Natural killer cell (primary cell): ENCODE data around the gene PACRGL. TPM values are rescaled to one million over a fixed set of nuclear protein-coding genes. Genes with fewer than 3 reads are reported as not detected.
A peak's percentile ranks its signal among the peaks of the same experiment; 100 is the strongest.

ENCODE experiments used
- ATAC-seq, 3 donors: fragments of 150-1000 bp in 2 of 3; fragments of 200-7000 bp in 1 of 3; cut with Tn5 transposase; 1 replicate in 1 of 3; 2 replicates in 2 of 3; pipeline ENCODE4 v1.10.0; 2021; ENCODE audit warnings: mild to moderate bottlenecking in 2 of 3, moderate library complexity in 2 of 3
- DNase-seq, 2 donors: peaks; one replicate each; pipeline versions ENCODE4 v3.0.0 to v3.0.0-alpha.2; 2013 to 2021; ENCODE audit warnings: mixed read lengths in 1 of 2
- H3K27ac ChIP-seq: one replicate; pipeline ENCODE4 v1.5.1; 2013; ENCODE audit warnings: mild to moderate bottlenecking, low read length
- H3K27me3 ChIP-seq: one replicate; pipeline ENCODE4 v1.6.1; 2013; ENCODE audit warnings: low read length; ENCODE audit not compliant: control insufficient read depth, insufficient read depth
- H3K36me3 ChIP-seq: one replicate; pipeline ENCODE4 v1.6.1; 2013; ENCODE audit warnings: low read length; ENCODE audit not compliant: control insufficient read depth, insufficient read depth
- H3K4me1 ChIP-seq: one replicate; pipeline ENCODE4 v1.6.1; 2013; ENCODE audit warnings: low read length; ENCODE audit not compliant: control insufficient read depth, insufficient read depth
- H3K4me3 ChIP-seq: one replicate; pipeline ENCODE4 v1.5.1; 2013; ENCODE audit warnings: low read length
- H3K9me3 ChIP-seq: one replicate; pipeline ENCODE4 v1.6.1; 2013; ENCODE audit warnings: low read length; ENCODE audit not compliant: control insufficient read depth, insufficient read depth
- H3K27ac Mint-ChIP-seq, 2 donors: one replicate each; pipeline ENCODE4 v1.8.0; 2022; ENCODE audit warnings: mild to moderate bottlenecking in 2 of 2, mixed read lengths in 2 of 2, moderate library complexity in 1 of 2
- H3K27me3 Mint-ChIP-seq, 2 donors: one replicate each; pipeline ENCODE4 v1.8.0; 2022; ENCODE audit warnings: low read depth in 2 of 2, mixed read lengths in 2 of 2
- H3K36me3 Mint-ChIP-seq: one replicate; pipeline ENCODE4 v1.8.0; 2022; ENCODE audit warnings: mixed read lengths
- H3K4me1 Mint-ChIP-seq, 2 donors: one replicate each; pipeline ENCODE4 v1.8.0; 2022; ENCODE audit warnings: mixed read lengths in 2 of 2
- H3K4me3 Mint-ChIP-seq: one replicate; pipeline ENCODE4 v1.8.0; 2022; ENCODE audit warnings: mild to moderate bottlenecking, moderate library complexity, mixed read lengths
- H3K9me3 Mint-ChIP-seq, 2 donors: one replicate each; pipeline ENCODE4 v1.8.0; 2022; ENCODE audit warnings: mixed read lengths in 2 of 2
- CTCF ChIP-seq: fragments of 200-600 bp; IDR thresholded peaks from one replicate; pipeline ENCODE4 v1.8.0; 2022; ENCODE audit warnings: antibody characterized with exemption
- WGBS: methylation state at CpG from one replicate; pipeline ENCODE4 v1.1.7; 2013; ENCODE audit warnings: missing lambda C conversion rate; ENCODE audit not compliant: insufficient coverage; 5-methylcytosine and 5-hydroxymethylcytosine counted together
- intact Hi-C: fragments of 100-400 bp; cut with micrococcal nuclease; formaldehyde crosslinking; loops from one replicate; pipeline ENCODE4 v1.14.2; 2022
- total RNA-seq, 4 donors: library from RNA; stranded (reverse); fragments of 120-200 nt in 1 of 4; gene quantifications; one replicate each; pipeline versions ENCODE4 v1.2.3 to v1.2.4, GENCODE V29; 2013 to 2022

PACRGL gene
- total RNA-seq, 3 donors from 2014 or later (not counting 1 experiment from before 2014, with no cell fraction given) = 9.0 to 14.7 (median 12.9) TPM

DNA sequence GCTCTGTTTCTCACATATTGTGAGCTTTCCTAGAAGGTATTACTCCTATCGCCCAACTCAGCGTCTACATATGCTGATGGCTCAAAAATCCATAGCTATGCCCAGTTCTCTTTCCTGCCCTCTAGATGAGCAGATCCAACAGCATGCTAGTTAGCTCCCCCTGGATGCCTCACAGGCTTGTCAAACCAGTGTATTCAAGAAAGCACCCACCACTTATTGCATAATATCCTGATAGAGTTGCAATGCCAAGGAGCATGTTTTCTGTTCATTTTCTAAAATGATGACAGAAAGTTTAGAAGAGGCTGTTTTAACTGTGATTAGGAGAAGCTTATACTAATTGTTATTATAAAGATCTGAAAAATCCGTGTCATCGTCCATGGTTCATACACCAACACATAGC is 1.9 kb upstream of the PACRGL start:
- ATAC-seq = no peak
- no peaks in the 10 kb centered on the region for H3K9me3 ChIP-seq
- peak overlapping the region; percentile 85 for H3K4me3 Mint-ChIP-seq

DNA sequence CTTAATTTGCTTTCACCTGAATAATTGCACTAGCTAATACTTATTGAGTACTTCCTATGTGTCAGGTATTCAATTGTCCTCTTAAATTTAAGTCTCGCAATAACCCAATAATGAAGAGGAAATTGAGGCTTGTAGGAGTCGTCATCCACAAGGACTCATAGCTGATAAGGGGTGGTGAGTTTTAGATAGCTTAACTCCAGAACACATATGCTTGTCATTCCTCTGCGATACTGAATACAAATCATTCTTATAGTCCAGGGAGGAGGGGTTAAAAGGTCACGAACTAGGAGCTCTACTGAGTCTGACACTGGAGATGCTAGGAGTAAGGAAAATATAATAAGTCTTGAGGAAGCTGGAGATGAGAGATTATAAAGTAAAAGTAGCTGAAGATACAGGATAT is 1.4 kb upstream of the PACRGL start:
- no peaks in the 10 kb centered on the region for H3K36me3 Mint-ChIP-seq

More for the DNA sequence above, 1.9 kb upstream of the PACRGL start:
- Histone ChIP-seq H3K27me3 (peaks cover 4% of the 10 kb centered on the region), H3K27ac (no peak overlapping the region), H3K4me3 (no peak overlapping the region), H3K36me3 (no peaks in the 10 kb centered on the region), H3K4me1 (peaks cover 10% of the 10 kb centered on the region)
- Mint-ChIP-seq H3K4me1 (peaks cover 26 to 36% of the 10 kb centered on the region in 2 donors), H3K27ac (peak overlapping the region; percentile 90 to 97), H3K9me3 (no peaks in the 10 kb centered on the region), H3K36me3 (no peaks in the 10 kb centered on the region), H3K27me3 (peaks cover 5 to 14% of the 10 kb centered on the region in 2 donors)
- DNase-seq = no peak
- intact Hi-C loops = no loop called here
- 92% methylated on average over 4 of the region's 4 CpGs for WGBS
- no peak for TF ChIP-seq CTCF

DNA sequence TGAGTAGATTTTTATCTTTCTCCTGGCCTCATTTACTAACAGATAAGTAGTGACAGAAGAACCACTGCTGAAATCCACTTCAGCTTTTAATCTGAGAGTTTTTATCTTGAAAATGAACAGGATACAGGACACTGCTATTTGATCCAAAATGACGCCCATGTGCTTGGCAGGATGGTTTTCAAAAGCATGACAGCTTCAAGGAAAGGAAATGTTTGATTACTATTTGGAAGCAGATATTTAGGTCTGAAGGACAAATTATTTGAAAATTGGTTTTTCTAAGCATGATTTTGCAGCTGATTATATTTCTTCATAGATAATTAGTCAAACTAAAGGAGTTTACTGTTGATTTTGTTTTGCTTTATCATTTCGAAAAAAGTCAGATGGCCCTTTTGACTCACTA is 11.1 kb downstream of the PACRGL start:
- H3K27me3 ChIP-seq = no peaks in the 10 kb centered on the region
- DNase-seq (no peak), ATAC-seq (no peak)
- intact Hi-C loops = no loop called here
- peaks cover 0 to 6% of the 10 kb centered on the region in 2 donors for H3K4me1 Mint-ChIP-seq
- H3K4me1 ChIP-seq = no peaks in the 10 kb centered on the region
- no peak overlapping the region for H3K27ac ChIP-seq
- H3K9me3 Mint-ChIP-seq = no peaks in the 10 kb centered on the region
- no peaks in the 10 kb centered on the region for H3K9me3 ChIP-seq
- no peak overlapping the region for H3K4me3 Mint-ChIP-seq
- 90% methylated on average over 1 of the region's 2 CpGs for WGBS
- peaks cover 27% of the 10 kb centered on the region for H3K36me3 ChIP-seq
- H3K36me3 Mint-ChIP-seq = no peaks in the 10 kb centered on the region
- no peak for TF ChIP-seq CTCF
- H3K4me3 ChIP-seq = no peak overlapping the region
- no peak overlapping the region for H3K27ac Mint-ChIP-seq
- no peaks in the 10 kb centered on the region for H3K27me3 Mint-ChIP-seq

More for the DNA sequence above, 1.4 kb upstream of the PACRGL start:
- no peak overlapping the region for H3K27ac ChIP-seq
- DNase-seq = no peak
- peaks cover 5 to 11% of the 10 kb centered on the region in 2 donors for H3K27me3 Mint-ChIP-seq
- H3K27ac Mint-ChIP-seq = peak overlapping the region; percentile 90 to 97
- H3K36me3 ChIP-seq = no peaks in the 10 kb centered on the region
- H3K9me3 Mint-ChIP-seq = no peaks in the 10 kb centered on the region
- peaks cover 26 to 40% of the 10 kb centered on the region in 2 donors for H3K4me1 Mint-ChIP-seq
- no peak for ATAC-seq
- no peak for TF ChIP-seq CTCF
- H3K9me3 ChIP-seq = no peaks in the 10 kb centered on the region
- peak overlapping the region; percentile 85 for H3K4me3 Mint-ChIP-seq
- H3K4me1 ChIP-seq = peaks cover 10% of the 10 kb centered on the region
- intact Hi-C loops = no loop called here
- no peak overlapping the region for H3K4me3 ChIP-seq
- H3K27me3 ChIP-seq = peaks cover 4% of the 10 kb centered on the region
- 81% methylated on average over 2 of the region's 4 CpGs for WGBS

GRCh38 chr4:20723019-20723418 is 22.8 kb downstream of the PACRGL start:
- Histone ChIP-seq H3K36me3 (peaks cover 24% of the 10 kb centered on the region), H3K27ac (no peak overlapping the region), H3K9me3 (peaks cover 8% of the 10 kb centered on the region), H3K27me3 (no peaks in the 10 kb centered on the region), H3K4me3 (no peak overlapping the region), H3K4me1 (no peaks in the 10 kb centered on the region)
- Mint-ChIP-seq H3K4me3 (no peak overlapping the region), H3K27ac (no peak overlapping the region), H3K27me3 (no peaks in the 10 kb centered on the region), H3K9me3 (peaks cover 4 to 9% of the 10 kb centered on the region in 2 donors), H3K4me1 (peaks cover 0 to 9% of the 10 kb centered on the region in 2 donors), H3K36me3 (peaks cover 37% of the 10 kb centered on the region)
- 90% methylated on average over 3 of the region's 3 CpGs for WGBS
- ATAC-seq (no peak), DNase-seq (no peak)
- intact Hi-C loops = no loop called here
- TF ChIP-seq CTCF = no peak
